Activated CD8-positive, alpha-beta memory T cell treated with anti-CD3 and anti-CD28 coated beads for 4 hours (primary cell): ENCODE data around the gene SHROOM3.

Experiments used
- DNase-seq, 2 donors: peaks; one replicate each; pipeline ENCODE4 v3.0.0-alpha.2; 2020; ENCODE audit warnings: low read depth in 2 of 2

SHROOM3 gene

GRCh38 chr4:76569225-76569624, 134.2 kb downstream of the SHROOM3 start:
- DNase-seq: no peak

- no peak for DNase-seq
Observed at GRCh38 chr4:76569706-76570105, 134.7 kb downstream of the SHROOM3 start.

DNA sequence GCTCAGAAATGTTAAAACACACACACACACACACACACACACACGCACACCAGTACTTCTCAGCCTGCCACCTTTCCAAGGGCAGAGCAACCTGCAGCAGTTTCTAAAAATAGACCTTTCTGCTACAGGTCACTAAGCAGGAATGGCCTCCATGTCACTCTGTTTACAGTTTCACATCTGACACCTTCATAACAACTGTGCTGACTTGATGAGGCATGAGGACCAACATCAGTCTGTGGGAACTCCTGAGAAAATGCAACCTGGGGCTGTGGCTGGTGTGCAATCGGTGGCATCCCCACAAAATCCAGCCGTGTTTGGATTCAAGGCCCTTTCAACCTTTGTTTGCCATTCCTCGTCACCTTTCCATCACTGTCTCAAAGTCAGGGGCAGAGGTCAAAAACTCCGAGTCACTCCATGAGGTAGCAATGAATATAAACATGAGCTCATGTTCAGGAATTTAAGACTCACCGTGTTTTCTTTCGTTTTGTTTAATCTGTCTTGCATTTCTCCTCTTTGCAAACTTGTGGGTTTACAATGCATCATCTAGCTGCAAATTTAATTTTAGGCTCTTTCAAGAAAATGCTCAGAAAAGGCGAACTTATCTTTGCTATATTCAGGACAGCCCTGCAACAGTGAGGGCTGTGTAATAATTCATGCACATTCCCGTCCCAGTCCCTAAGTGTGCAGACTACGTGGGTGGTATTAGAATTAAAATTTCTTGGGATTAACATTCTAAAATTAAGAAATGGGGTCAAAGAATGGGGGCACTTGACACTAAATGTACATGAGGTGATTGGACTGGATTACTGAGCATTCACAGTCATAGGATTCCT, 135.3 kb downstream of the SHROOM3 start:
- DNase-seq: no peak

DNA sequence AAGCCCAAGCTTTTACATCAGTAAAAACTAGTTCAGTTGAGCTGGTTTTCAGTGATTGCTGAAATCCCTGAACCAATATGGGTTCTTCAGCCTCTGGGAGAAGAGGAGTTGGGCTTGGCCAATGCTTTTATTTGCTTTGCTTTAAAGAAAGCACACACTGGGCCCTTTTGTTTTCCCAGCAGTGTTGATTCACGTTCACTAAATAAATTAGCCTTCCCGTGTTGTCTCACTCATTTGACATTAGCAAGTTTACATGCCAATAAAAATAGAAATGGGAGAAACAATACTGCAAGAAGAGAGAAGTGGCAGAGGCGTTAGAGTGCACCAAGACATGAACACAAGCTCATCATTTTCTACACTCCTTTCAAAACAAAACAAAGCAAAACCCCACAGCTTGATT, 136.2 kb downstream of the SHROOM3 start:
- DNase-seq: no peak

- DNase-seq: no peak
Observed at GRCh38 chr4:76572224-76572623, 137.2 kb downstream of the SHROOM3 start.

DNA sequence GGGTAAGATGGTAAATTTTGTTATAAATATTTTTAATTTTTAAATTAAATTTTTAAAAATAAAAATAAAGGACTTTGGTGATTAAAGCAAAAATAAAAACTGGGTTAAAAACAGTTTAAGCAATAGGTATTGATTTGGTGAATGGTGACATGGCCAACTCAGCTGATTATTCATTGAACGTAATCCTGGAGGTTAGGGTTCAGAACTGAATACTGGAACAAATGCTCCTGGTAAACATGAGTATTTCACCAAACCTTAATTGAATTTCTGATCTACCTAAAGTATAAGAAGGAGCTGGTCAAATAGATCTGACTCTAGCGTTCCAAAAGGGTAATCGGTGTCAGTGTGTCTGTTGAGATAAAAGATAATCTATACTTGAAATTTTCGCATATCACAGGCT, 141.8 kb downstream of the SHROOM3 start:
- DNase-seq: no peak

DNA sequence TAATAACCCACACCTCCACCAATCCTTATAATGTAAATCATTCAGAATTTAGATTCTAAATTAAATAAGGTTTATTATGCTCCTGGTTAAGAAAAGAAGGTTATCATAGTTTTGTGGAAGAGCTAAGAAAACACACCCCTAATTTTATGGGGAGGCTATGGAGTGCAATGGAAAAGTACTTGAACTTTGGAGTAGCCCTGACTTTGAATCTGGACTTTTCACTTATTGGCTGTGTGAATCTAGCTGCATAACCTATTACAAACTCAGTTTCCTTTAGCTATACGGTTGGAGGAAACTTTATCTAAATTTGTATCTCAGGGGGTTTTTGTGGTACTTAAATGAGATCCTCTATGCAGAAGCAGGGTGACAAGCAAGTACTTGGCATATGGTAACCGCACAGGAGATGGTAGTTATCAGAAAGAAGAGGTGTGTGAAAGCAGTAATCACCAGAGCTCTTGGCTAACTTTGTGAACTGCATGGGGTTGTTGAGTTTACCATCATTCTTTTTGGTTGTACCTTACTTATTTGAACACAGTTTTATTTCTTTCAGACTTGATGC, 143.1 kb downstream of the SHROOM3 start:
- no peak for DNase-seq

DNA sequence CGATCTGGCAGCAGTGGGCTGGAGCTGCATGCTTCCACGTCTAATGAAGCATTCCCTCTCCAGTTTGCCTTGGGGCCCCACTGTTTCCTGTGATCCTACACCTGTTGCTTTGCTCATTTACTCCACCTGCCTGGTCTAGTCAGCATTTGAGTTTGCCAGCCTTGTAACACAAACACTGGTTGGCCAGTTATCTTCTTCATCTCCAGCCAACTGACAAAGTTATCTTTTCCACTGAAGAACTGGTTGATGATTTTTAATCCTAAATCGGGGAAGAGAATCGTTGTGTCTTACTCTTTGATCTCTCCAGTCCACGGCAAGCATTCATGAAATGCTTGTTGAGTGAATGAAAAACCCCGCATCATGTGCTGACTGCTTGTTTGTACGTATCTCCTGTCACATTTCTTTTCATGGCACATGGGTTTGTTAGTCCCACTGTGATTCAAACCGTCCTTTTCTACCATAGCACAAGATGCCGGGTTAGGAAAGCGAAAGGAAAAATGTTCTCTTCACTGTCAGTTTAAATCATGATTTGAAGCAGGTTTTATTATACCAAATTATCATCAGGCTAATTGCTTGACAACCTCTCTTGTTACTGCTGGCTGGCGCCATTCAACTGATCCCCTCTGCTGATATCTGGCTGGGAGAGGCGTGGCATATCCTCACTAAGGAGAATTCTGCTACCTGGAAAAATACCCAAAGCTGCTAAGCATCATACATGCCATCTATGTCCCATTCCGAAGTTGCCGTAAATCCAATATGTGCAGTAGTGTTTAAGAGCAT, 144.8 kb downstream of the SHROOM3 start:
- no peak for DNase-seq

DNA sequence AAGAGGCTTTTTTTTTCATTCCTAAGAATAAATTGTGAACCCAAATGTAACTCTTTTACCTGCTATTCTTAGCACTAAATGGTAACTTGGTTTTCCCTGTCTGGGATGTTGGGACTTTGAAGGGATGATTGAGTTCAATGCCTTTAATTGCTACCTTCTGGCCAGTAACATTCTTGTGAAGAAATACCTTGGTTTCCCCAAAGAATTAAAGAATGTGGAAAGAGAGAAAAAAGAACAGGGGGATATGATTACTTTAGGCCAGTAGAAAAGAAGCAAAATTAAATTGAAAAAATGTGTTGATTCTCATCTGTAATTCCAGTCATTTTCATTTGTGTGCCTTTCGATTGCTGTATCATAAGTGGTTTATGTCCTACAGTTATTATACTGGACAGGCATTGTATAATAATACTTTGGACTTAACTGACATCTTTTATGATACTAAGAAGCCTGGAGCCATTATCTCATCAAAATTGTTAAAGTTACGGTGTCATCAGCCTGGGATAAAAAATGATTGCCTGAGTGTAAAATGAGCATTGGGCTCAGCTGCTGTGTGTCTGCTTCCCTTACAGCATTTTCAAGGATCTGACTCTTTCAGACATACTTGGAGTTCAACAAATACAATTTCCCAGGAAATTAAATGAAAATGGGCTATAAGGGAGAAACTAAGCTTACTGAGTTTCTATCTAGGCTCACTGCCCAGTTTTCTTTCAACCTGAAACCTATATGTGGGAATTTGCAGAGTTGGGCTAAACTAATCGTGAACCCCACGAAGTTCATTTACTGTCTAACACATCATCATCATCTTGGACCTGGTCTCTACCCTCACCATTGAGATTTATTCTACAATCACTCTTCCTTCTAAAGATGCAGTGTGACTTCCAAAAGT, 146.3 kb downstream of the SHROOM3 start:
- DNase-seq: no peak

GRCh38 chr4:76582074-76582816, 147.2 kb downstream of the SHROOM3 start:
- no peak for DNase-seq

GRCh38 chr4:76582817-76583087, 147.7 kb downstream of the SHROOM3 start:
- no peak for DNase-seq

DNA sequence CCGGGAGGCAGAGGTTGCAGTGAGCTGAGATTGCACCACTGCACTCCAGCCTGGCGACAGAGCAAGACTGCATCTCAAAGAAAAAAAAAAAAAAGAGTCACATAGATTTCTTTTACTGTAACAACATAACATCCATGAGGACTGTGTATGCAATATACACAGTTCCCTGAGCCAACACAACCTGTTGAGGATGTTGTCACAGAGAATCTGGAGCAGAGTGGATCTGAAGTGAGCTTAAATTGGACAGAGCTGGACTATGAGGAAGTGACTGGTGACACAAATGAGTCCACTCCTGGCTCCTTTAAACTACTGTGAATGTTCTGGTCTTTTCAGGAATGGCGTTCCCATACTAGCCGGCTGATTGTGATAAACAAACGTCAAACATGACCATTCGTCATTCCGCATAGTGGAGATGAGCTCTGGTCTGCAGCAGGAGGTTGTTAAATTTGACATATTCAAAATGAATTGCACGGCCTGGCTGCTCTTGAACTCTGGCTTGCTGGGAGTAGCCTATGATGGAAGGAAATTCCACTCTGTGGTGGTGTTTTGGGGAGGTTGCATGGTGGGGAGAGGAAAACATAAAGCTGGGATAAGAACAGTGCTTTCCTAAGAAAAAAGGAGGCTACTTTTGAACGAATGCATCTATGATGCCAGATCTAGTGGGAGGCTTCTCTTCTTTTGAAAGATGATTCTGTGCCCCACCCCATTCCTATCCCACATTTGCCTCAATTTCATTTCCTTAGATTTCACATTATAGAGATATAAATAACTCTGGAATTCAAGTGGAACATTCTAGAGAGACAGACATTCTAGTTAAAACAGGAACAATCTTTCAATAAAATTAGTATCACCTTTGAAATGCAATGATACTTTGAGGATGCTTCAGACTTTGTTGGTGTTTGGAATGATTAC, 149.5 kb downstream of the SHROOM3 start:
- no peak for DNase-seq

GRCh38 chr4:76585272-76585671, 150.2 kb downstream of the SHROOM3 start:
- DNase-seq: no peak

DNA sequence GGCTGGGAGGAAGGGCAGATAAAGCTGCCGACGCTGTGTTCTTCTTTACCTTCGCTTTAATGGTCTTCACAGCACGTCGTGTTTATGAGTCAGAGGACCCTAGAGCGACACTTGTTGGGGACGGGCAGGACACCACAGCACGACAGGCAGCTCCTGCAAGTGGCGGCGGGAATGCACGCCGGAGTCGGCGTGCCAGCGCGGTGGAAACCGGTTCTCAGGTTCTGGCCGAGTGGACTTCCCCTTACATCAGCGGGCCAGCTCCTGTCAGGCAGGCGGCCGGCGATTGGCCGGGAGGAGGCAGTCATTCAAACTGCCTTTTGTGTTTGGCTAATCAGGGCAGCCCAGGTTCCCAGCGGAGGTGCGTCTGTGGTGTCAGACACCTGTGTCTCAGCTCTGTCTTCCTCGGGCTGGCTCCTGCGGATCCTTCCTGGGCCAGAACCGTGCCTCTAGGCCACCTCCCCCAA, 150.9 kb downstream of the SHROOM3 start:
- no peak for DNase-seq

- no peak for DNase-seq
Observed at GRCh38 chr4:76588274-76588673, 153.2 kb downstream of the SHROOM3 start.

DNA sequence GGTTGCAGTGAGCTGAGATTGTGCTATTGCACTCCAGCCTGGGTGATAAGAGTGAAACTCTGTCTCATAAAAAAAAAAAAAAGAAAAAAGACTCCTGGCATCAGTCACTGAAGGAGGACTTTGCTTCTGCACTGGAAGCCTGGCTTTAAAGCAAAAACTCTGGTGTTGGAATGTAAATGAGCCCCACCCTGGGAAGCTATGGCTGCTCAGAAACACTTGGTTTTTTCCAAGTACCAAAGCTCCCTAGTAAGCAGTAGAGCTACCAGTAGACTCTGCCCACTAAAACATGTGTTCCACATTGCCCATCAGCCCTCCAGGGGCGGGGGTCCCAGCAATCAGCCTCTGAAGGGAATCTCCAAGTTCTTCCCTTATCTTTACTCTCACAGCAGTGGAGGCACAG, 154.4 kb downstream of the SHROOM3 start:
- no peak for DNase-seq

DNA sequence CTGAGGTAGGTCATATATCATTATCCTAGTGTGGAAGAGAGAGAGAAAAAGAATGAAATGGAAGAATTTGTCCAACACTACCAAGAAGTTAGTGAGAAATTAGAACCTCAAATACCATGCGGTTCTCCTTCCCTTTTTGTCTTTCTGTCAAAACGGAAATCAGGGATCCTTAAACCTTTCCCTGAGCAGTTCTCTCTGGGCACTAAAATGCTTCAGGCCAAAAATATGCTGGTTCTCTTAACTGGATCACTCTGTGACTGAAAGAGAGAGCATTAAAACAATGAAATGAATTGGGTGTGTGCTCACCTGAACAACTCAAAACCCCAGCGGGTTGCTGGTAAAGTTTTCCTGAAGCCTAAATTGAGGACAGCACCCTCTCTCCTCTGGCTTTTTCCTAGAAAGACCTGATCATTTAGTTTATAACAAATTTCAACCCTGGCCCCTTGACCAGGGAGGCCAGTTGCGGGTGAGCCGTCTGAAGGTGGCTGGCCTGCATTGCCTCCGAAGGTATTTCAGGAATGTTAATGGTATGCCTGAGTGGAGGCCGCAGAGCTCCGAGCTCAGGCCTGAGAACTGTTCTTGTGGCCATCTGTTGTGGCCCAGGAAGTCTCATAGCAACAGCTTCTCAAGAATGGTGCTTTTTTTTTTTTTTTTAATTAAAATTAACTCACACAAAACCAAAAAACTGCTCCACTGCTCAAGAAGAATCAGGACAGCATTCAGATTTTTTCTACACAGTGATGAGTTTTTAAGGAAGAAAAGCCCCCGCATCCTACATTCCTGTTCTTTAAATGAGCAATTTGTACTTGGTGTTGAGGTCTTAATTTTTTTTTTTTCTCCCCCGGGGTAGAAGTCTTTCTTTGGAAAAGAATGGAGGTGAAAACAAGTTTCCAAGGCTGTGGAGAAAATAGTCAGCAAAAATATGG, 155.1 kb downstream of the SHROOM3 start:
- DNase-seq: no peak

- no peak for DNase-seq
Observed at GRCh38 chr4:76590798-76591281, 155.8 kb downstream of the SHROOM3 start.

GRCh38 chr4:76591992-76592391, 157.0 kb downstream of the SHROOM3 start:
- DNase-seq: no peak
